CD14-positive monocyte (primary cell): ENCODE data around the gene NUAK1. TPM values are rescaled to one million over a fixed set of nuclear protein-coding genes. Genes with fewer than 3 reads are reported as not detected.

Experiments used
- DNase-seq, 3 donors: peaks; one replicate each; pipeline ENCODE4 v3.0.0-alpha.2; 2011 to 2022
- H2AFZ ChIP-seq: 2 replicates; pipeline ENCODE4 v1.6.0; 2012; ENCODE audit warnings: mild to moderate bottlenecking, low read depth, low read length, inconsistent platforms; ENCODE audit not compliant: insufficient read depth, poor library complexity, severe bottlenecking
- H3K27ac ChIP-seq, 2 donors: 1 replicate in 1 of 2; 2 replicates in 1 of 2; pipeline ENCODE4 v1.5.1; 2012 to 2013; ENCODE audit warnings: low read length in 2 of 2, control low read depth in 1 of 2, inconsistent platforms in 1 of 2, low read depth in 1 of 2, mild to moderate bottlenecking in 1 of 2
- H3K27me3 ChIP-seq, 2 donors: one replicate each; pipeline versions ENCODE4 v1.6.0 to v1.6.1; 2011 to 2013; ENCODE audit warnings: low read length in 2 of 2; ENCODE audit not compliant: control insufficient read depth in 2 of 2, insufficient read depth in 2 of 2
- H3K36me3 ChIP-seq, 2 donors: replicated peaks in 1 of 2; 1 replicate in 1 of 2; 2 replicates in 1 of 2; pipeline versions ENCODE4 v1.5.1 to v1.6.1; 2012 to 2013; ENCODE audit warnings: low read length in 2 of 2, control low read depth in 1 of 2, inconsistent platforms in 1 of 2, mild to moderate bottlenecking in 1 of 2; ENCODE audit not compliant: insufficient read depth in 2 of 2, control insufficient read depth in 1 of 2
- H3K4me1 ChIP-seq, 2 donors: 1 replicate in 1 of 2; 2 replicates in 1 of 2; pipeline versions ENCODE4 v1.5.1 to v1.6.1; 2012 to 2013; ENCODE audit warnings: low read length in 2 of 2, control low read depth in 1 of 2, inconsistent platforms in 1 of 2, mild to moderate bottlenecking in 1 of 2, moderate library complexity in 1 of 2; ENCODE audit not compliant: insufficient read depth in 2 of 2, control insufficient read depth in 1 of 2
- H3K4me2 ChIP-seq: replicated peaks from 2 replicates; pipeline ENCODE3; 2012; ENCODE audit warnings: low read length, moderate library complexity, mild to moderate bottlenecking; ENCODE audit not compliant: poor library complexity, severe bottlenecking; ENCODE audit errors: extremely low read depth
- H3K4me3 ChIP-seq, 3 experiments: fragments of 200-600 bp in 1 of 3; sonication (generic) in 1 of 3; replicated peaks in 1 of 3; 1 replicate in 2 of 3; 2 replicates in 1 of 3; pipeline ENCODE4 v1.5.1; 2011 to 2013; ENCODE audit warnings: low read length in 3 of 3, mild to moderate bottlenecking in 3 of 3, control low read depth in 2 of 3, low read depth in 2 of 3, inconsistent platforms in 1 of 3, moderate library complexity in 1 of 3
- H3K79me2 ChIP-seq: 2 replicates; pipeline ENCODE4 v1.6.0; 2012; ENCODE audit warnings: mild to moderate bottlenecking, control low read depth, inconsistent platforms, low read length, moderate library complexity; ENCODE audit not compliant: insufficient read depth
- H3K9ac ChIP-seq: 2 replicates; pipeline ENCODE4 v1.6.0; 2017; ENCODE audit warnings: low read length, mild to moderate bottlenecking; ENCODE audit not compliant: insufficient read depth, poor library complexity, severe bottlenecking
- H3K9me3 ChIP-seq, 2 donors: replicated peaks in 1 of 2; 1 replicate in 1 of 2; 2 replicates in 1 of 2; pipeline versions ENCODE4 v1.5.1 to v1.6.1; 2012 to 2013; ENCODE audit warnings: low read length in 2 of 2, control low read depth in 1 of 2; ENCODE audit not compliant: control insufficient read depth in 1 of 2, insufficient read depth in 1 of 2
- H4K20me1 ChIP-seq: 2 replicates; pipeline ENCODE4 v1.6.0; 2012; ENCODE audit warnings: mild to moderate bottlenecking, low read length, control low read depth, moderate library complexity; ENCODE audit not compliant: insufficient read depth
- H3K27ac Mint-ChIP-seq, 7 donors: one replicate each; pipeline ENCODE4 v1.8.0; 2020; ENCODE audit warnings: mild to moderate bottlenecking in 7 of 7, mixed read lengths in 7 of 7, moderate library complexity in 6 of 7, inconsistent platforms in 2 of 7
- H3K27me3 Mint-ChIP-seq, 3 donors: one replicate each; pipeline ENCODE4 v1.8.0; 2021 to 2022; ENCODE audit warnings: low read depth in 3 of 3, mild to moderate bottlenecking in 3 of 3, mixed read lengths in 3 of 3, moderate library complexity in 3 of 3, inconsistent platforms in 1 of 3
- H3K36me3 Mint-ChIP-seq, 2 donors: one replicate each; pipeline ENCODE4 v1.8.0; 2020; ENCODE audit warnings: mixed read lengths in 2 of 2, inconsistent platforms in 1 of 2, mild to moderate bottlenecking in 1 of 2
- H3K4me1 Mint-ChIP-seq: one replicate; pipeline ENCODE4 v1.8.0; 2020; ENCODE audit warnings: mild to moderate bottlenecking, mixed read lengths
- H3K4me3 Mint-ChIP-seq, 2 donors: one replicate each; pipeline ENCODE4 v1.8.0; 2020; ENCODE audit warnings: mild to moderate bottlenecking in 2 of 2, mixed read lengths in 2 of 2, moderate library complexity in 1 of 2
- H3K9me3 Mint-ChIP-seq, 7 donors: one replicate each; pipeline ENCODE4 v1.8.0; 2020 to 2022; ENCODE audit warnings: mixed read lengths in 7 of 7, mild to moderate bottlenecking in 6 of 7, moderate library complexity in 6 of 7, inconsistent platforms in 2 of 7
- CTCF ChIP-seq: fragments of 200-600 bp; IDR thresholded peaks from one replicate; pipeline ENCODE4 v1.8.0; 2022; ENCODE audit warnings: antibody characterized with exemption, mild to moderate bottlenecking
- WGBS: methylation state at CpG from one replicate; pipeline ENCODE4 v1.1.5; 2013; ENCODE audit warnings: missing lambda C conversion rate; ENCODE audit not compliant: insufficient coverage; 5-methylcytosine and 5-hydroxymethylcytosine counted together
- intact Hi-C, 2 donors: fragments of 100-400 bp; cut with micrococcal nuclease; formaldehyde crosslinking; loops; one replicate each; pipeline versions ENCODE4 v1.15.0 to v1.15.1; 2023
- polyA plus RNA-seq, 3 donors: library from polyadenylated mRNA; depleted of rRNA in 1 of 3; unstranded in 2 of 3; stranded (reverse) in 1 of 3; fragments of 300-500 nt in 2 of 3; fragments of >200 nt in 1 of 3; fragmentation: Illumina TruSeq in 2 of 3; gene quantifications; 1 replicate in 2 of 3; 2 replicates in 1 of 3; pipeline ENCODE4 v1.2.3, GENCODE V29; 2012 to 2021

NUAK1 gene
- polyA plus RNA-seq, 3 donors, result not detected

- Histone ChIP-seq H3K27ac (no peak overlapping the region), H3K9ac (no peak overlapping the region), H3K4me3 (no peak overlapping the region), H3K4me2 (no peak overlapping the region), H3K4me1 (no peaks in the 10 kb centered on the region), H2AFZ (no peak overlapping the region), H4K20me1 (no peaks in the 10 kb centered on the region), H3K9me3 (no peaks in the 10 kb centered on the region), H3K36me3 (no peaks in the 10 kb centered on the region), H3K79me2 (no peaks in the 10 kb centered on the region), H3K27me3 (no peaks in the 10 kb centered on the region)
- H3K4me1 Mint-ChIP-seq, result no peaks in the 10 kb centered on the region
- H3K4me3 Mint-ChIP-seq, result no peak overlapping the region
- H3K27ac Mint-ChIP-seq, result no peak overlapping the region
- peaks cover 4 to 20% (median 4%) of the 10 kb centered on the region in 3 donors for H3K27me3 Mint-ChIP-seq
- no peaks in the 10 kb centered on the region for H3K36me3 Mint-ChIP-seq
- no peak for DNase-seq
- intact Hi-C loops, result no loop called here
- 95% methylated on average over 6 of the region's 8 CpGs for WGBS
- no peak for TF ChIP-seq CTCF
- peaks cover 0 to 2% (median 0%) of the 10 kb centered on the region in 7 donors for H3K9me3 Mint-ChIP-seq
Observed at GRCh38 chr12:106120519-106121105, 18.1 kb downstream of the NUAK1 start.

- peaks cover 0 to 4% of the 10 kb centered on the region in 2 donors for H3K4me1 ChIP-seq
Observed at GRCh38 chr12:106119301-106119700, 19.5 kb downstream of the NUAK1 start.

More at GRCh38 chr12:106119301-106119700, 19.5 kb downstream of the NUAK1 start:
- Histone ChIP-seq H3K9ac (no peak overlapping the region), H3K4me3 (no peak overlapping the region), H3K36me3 (no peaks in the 10 kb centered on the region), H3K27ac (no peak overlapping the region), H4K20me1 (no peaks in the 10 kb centered on the region), H3K9me3 (no peaks in the 10 kb centered on the region), H3K27me3 (no peaks in the 10 kb centered on the region), H3K4me2 (no peak overlapping the region), H2AFZ (no peak overlapping the region), H3K79me2 (no peaks in the 10 kb centered on the region)
- 96% methylated on average over 3 of the region's 9 CpGs for whole genome bisulfite sequencing
- H3K4me1 Mint-ChIP-seq, result no peaks in the 10 kb centered on the region
- intact Hi-C loops, result no loop called here
- no peak for DNase-seq
- no peak for TF ChIP-seq CTCF
- peaks cover 4 to 19% (median 4%) of the 10 kb centered on the region in 3 donors for H3K27me3 Mint-ChIP-seq
- no peaks in the 10 kb centered on the region for H3K36me3 Mint-ChIP-seq
- no peak overlapping the region for H3K4me3 Mint-ChIP-seq
- H3K27ac Mint-ChIP-seq, result no peak overlapping the region
- H3K9me3 Mint-ChIP-seq, result peaks cover 0 to 2% (median 0%) of the 10 kb centered on the region in 7 donors
